Measurements from ENCODE around the gene PTMS. TPM values are rescaled to one million over a fixed set of nuclear protein-coding genes. Genes with fewer than 3 reads are reported as not detected.

PTMS gene
- total and polyA plus RNA-seq, 9 of the 15 experiments (the other 6 are each of a cell fraction or from before 2014, with no cell fraction given) = 5.1 to 287 (median 78.5) TPM

DNA sequence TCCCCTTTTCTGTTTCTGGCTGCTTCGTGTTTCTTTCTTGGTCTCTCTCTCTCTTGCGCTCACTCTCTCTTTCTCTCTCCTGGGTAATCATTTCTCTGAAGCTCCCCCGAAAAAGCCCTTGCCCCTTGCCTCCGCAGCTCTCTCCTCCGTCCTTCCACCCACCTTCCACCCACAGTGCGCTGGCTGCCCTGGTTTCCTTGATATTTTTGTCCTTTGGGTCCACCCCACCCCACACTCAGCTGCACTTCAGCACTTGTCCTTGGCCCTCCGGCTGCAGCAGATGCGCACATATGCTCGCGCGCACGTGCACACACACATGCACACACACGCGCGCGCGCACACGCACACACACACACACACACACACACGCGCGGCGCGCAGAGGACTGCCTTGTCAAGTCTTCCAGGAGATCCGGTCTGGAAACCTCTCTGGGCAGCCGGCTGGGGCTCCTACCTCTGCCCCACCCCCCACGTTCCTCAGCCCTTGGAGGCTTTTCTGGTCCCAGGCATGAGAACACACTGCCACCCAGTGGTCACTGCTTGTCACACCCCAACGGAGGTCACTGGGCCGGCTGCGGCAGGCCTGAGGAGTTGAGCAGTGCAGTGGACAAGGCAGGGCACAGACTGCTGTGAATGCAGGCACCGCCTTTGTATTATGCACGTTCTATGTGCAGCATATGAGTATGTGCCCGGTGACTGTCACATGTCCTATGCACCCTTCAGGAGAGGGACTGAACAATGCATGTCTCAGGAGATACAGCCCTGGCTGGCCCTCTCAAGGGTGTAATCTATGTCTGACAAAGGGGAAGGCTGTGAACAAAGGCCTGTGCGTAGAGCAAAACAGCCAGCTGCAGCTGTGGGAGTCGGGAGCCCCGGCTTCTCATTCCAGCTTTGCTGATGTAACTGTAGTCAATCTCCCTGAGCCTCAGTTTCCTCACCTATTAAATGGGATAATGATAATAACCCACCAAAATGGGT is 12.7 kb downstream of the PTMS start (continued):
- TF ChIP-seq SRF (CRISPR knock-in tag; IDR thresholded peaks at IDR 0.05) = no peak
- TF ChIP-seq, protein P1, sequence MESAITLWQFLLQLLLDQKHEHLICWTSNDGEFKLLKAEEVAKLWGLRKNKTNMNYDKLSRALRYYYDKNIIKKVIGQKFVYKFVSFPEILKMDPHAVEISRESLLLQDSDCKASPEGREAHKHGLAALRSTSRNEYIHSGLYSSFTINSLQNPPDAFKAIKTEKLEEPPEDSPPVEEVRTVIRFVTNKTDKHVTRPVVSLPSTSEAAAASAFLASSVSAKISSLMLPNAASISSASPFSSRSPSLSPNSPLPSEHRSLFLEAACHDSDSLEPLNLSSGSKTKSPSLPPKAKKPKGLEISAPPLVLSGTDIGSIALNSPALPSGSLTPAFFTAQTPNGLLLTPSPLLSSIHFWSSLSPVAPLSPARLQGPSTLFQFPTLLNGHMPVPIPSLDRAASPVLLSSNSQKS (CRISPR knock-in tag; IDR thresholded peaks at IDR 0.05) = no peak
- no peak for TF ChIP-seq ZNF408 (CRISPR knock-in tag; IDR thresholded peaks at IDR 0.05; ENCODE audit: low read depth)
- TF ChIP-seq POLR2AphosphoS5 (IDR thresholded peaks at IDR 0.05; ENCODE audit: control insufficient read depth, insufficient read depth, low read depth, low read length) = no peak
- TF ChIP-seq HMGN3 (IDR thresholded peaks at IDR 0.05; ENCODE audit: borderline replicate concordance, extremely low read depth, insufficient read length, low read depth, low read length) = peak; percentile 67
- no peak for TF ChIP-seq ZNF444 (CRISPR knock-in tag; IDR thresholded peaks at IDR 0.05)
- TF ChIP-seq JUND (IDR thresholded peaks at IDR 0.05; ENCODE audit: borderline replicate concordance, low read depth, low read length) = peak; percentile 39; the same call in 1 of the 2 replicates
- TF ChIP-seq JUND (tag; IDR thresholded peaks at IDR 0.05; ENCODE audit: borderline replicate concordance, low read depth, low read length) = no peak; the same call in 2 of the 3 replicates
- no peak for TF ChIP-seq CREBBP (IDR thresholded peaks at IDR 0.05; ENCODE audit: low read depth, low read length)
- TF ChIP-seq RBM15 (IDR thresholded peaks at IDR 0.05; ENCODE audit: insufficient read depth, low read length) = no peak
- no peak for TF ChIP-seq NR2C2 (CRISPR knock-in tag; IDR thresholded peaks at IDR 0.05)
- peak; percentile 38; the same call in 1 of the 2 replicates for TF ChIP-seq NR2C2 (tag; IDR thresholded peaks at IDR 0.05)
- TF ChIP-seq ZHX1 (conservative IDR thresholded peaks at IDR 0.05; ENCODE audit: low read length) = 0 out of 2 replicates have a peak, but pooled peaks have one; percentile 57
- peak; percentile 38; the same call in 1 of the 2 replicates for TF ChIP-seq RNF2 (IDR thresholded peaks at IDR 0.05)
- TF ChIP-seq SMARCA5 (IDR thresholded peaks at IDR 0.05) = no peak
- no peak for TF ChIP-seq NCOA4 (IDR thresholded peaks at IDR 0.05; ENCODE audit: partially characterized antibody)
- TF ChIP-seq, protein P2, sequence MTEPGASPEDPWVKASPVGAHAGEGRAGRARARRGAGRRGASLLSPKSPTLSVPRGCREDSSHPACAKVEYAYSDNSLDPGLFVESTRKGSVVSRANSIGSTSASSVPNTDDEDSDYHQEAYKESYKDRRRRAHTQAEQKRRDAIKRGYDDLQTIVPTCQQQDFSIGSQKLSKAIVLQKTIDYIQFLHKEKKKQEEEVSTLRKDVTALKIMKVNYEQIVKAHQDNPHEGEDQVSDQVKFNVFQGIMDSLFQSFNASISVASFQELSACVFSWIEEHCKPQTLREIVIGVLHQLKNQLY (CRISPR knock-in tag; conservative IDR thresholded peaks at IDR 0.05) = no peak

Measured in K562 (cell line).